ENCODE results near the gene OXTR.

Gene OXTR

GRCh38 chr3:8755097-8755496 is 14.3 kb downstream of the OXTR start:
- H4K8ac ChIP-seq (ENCODE audit: low read depth, low read length): no peak overlapping the region
- H3K23ac ChIP-seq (ENCODE audit: low read length): no peak overlapping the region
- H3K4me3 ChIP-seq (ENCODE audit: low read length): no peak overlapping the region
- no peak overlapping the region for H3K56ac ChIP-seq (ENCODE audit: low read length)
- no peaks in the 10 kb centered on the region for H3K36me3 ChIP-seq (ENCODE audit: control insufficient read depth, insufficient read depth, low read length)
- H4K5ac ChIP-seq (ENCODE audit: low read length): no peak overlapping the region
- H3K9ac ChIP-seq (ENCODE audit: low read length): no peak overlapping the region
- no peak overlapping the region for H3K4ac ChIP-seq (ENCODE audit: low read depth, low read length)
- H3K79me2 ChIP-seq (ENCODE audit: control insufficient read depth, insufficient read depth, low read length): no peaks in the 10 kb centered on the region
- no CpG with 5 or more reads among the region's 3 CpGs for WGBS (ENCODE audit: extremely low coverage, insufficient coverage, low lambda C conversion rate)
- no peak for DNase-seq
- no peak overlapping the region for H2BK15ac ChIP-seq (replicated peaks; ENCODE audit: low read depth)
- no peak overlapping the region for H3K27ac ChIP-seq (ENCODE audit: low read depth, low read length)
- no peak overlapping the region for H2BK5ac ChIP-seq (ENCODE audit: low read length)
- H2BK120ac ChIP-seq (ENCODE audit: low read depth, low read length): no peak overlapping the region
- H3K4me1 ChIP-seq (ENCODE audit: control insufficient read depth, low read depth, low read length): no peaks in the 10 kb centered on the region
- H3K27me3 ChIP-seq (ENCODE audit: insufficient read depth, low read length, poor library complexity): no peaks in the 10 kb centered on the region
- no peak overlapping the region for H3K4me2 ChIP-seq (ENCODE audit: low read length)
- H2AK5ac ChIP-seq (ENCODE audit: low read length): no peak overlapping the region
- no peaks in the 10 kb centered on the region for H3K79me1 ChIP-seq (ENCODE audit: low read length)
- no peak overlapping the region for H3K18ac ChIP-seq (ENCODE audit: low read length)

- Histone ChIP-seq H2BK5ac (ENCODE audit: low read length) (no peak overlapping the region), H3K9ac (ENCODE audit: low read length) (no peak overlapping the region), H3K56ac (ENCODE audit: low read length) (no peak overlapping the region), H3K4me3 (ENCODE audit: low read length) (no peak overlapping the region), H2AK5ac (ENCODE audit: low read length) (no peak overlapping the region), H3K18ac (ENCODE audit: low read length) (no peak overlapping the region), H3K79me2 (ENCODE audit: control insufficient read depth, insufficient read depth, low read length) (no peaks in the 10 kb centered on the region), H3K4me1 (ENCODE audit: control insufficient read depth, low read depth, low read length) (no peaks in the 10 kb centered on the region), H3K27ac (ENCODE audit: low read depth, low read length) (no peak overlapping the region), H3K79me1 (ENCODE audit: low read length) (no peaks in the 10 kb centered on the region), H3K27me3 (ENCODE audit: insufficient read depth, low read length, poor library complexity) (no peaks in the 10 kb centered on the region), H2BK120ac (ENCODE audit: low read depth, low read length) (no peak overlapping the region), H3K4me2 (ENCODE audit: low read length) (no peak overlapping the region), H3K23ac (ENCODE audit: low read length) (no peak overlapping the region), H4K5ac (ENCODE audit: low read length) (no peak overlapping the region), H3K36me3 (ENCODE audit: control insufficient read depth, insufficient read depth, low read length) (no peaks in the 10 kb centered on the region), H2BK15ac (replicated peaks; ENCODE audit: low read depth) (no peak overlapping the region), H3K4ac (ENCODE audit: low read depth, low read length) (no peak overlapping the region), H4K8ac (ENCODE audit: low read depth, low read length) (no peak overlapping the region)
- no peak for DNase-seq
- WGBS (ENCODE audit: extremely low coverage, insufficient coverage, low lambda C conversion rate): no CpG with 5 or more reads among the region's 14 CpGs
Measured at GRCh38 chr3:8752832-8753231, 16.6 kb downstream of the OXTR start.

DNA sequence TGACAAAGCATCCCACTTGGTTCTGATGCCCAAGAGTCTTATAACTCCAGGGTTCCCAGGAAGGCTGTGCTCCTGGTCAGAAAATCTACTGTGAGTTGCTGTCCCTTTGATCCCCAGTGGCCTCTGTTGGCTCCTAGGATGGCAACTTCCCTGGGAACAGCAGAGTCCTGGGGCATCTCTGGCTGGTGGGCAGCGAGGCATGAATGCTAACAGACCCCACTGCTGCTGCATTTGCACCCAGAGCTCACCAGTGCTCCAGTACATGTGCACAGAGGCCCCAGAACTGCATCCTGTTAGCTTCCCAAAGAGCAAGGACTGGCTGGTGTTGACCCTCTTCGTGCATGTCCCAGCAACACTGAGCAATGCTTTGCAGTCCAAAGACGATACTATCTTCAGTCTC is 20.1 kb downstream of the OXTR start:
- H3K4me1 ChIP-seq (ENCODE audit: control insufficient read depth, low read depth, low read length): no peaks in the 10 kb centered on the region
- no CpG with 5 or more reads among the region's 3 CpGs for WGBS (ENCODE audit: extremely low coverage, insufficient coverage, low lambda C conversion rate)
- H3K18ac ChIP-seq (ENCODE audit: low read length): no peak overlapping the region
- H2BK5ac ChIP-seq (ENCODE audit: low read length): no peak overlapping the region
- no peaks in the 10 kb centered on the region for H3K36me3 ChIP-seq (ENCODE audit: control insufficient read depth, insufficient read depth, low read length)
- no peak overlapping the region for H3K9ac ChIP-seq (ENCODE audit: low read length)
- H2AK5ac ChIP-seq (ENCODE audit: low read length): no peak overlapping the region
- H3K4me2 ChIP-seq (ENCODE audit: low read length): no peak overlapping the region
- no peak overlapping the region for H3K27ac ChIP-seq (ENCODE audit: low read depth, low read length)
- no peak for DNase-seq
- H4K8ac ChIP-seq (ENCODE audit: low read depth, low read length): no peak overlapping the region
- H3K4me3 ChIP-seq (ENCODE audit: low read length): no peak overlapping the region
- H3K27me3 ChIP-seq (ENCODE audit: insufficient read depth, low read length, poor library complexity): no peaks in the 10 kb centered on the region
- no peak overlapping the region for H3K4ac ChIP-seq (ENCODE audit: low read depth, low read length)
- no peak overlapping the region for H3K23ac ChIP-seq (ENCODE audit: low read length)
- no peaks in the 10 kb centered on the region for H3K79me1 ChIP-seq (ENCODE audit: low read length)
- H4K5ac ChIP-seq (ENCODE audit: low read length): no peak overlapping the region
- H3K56ac ChIP-seq (ENCODE audit: low read length): no peak overlapping the region
- H3K79me2 ChIP-seq (ENCODE audit: control insufficient read depth, insufficient read depth, low read length): no peaks in the 10 kb centered on the region
- no peak overlapping the region for H2BK120ac ChIP-seq (ENCODE audit: low read depth, low read length)
- H2BK15ac ChIP-seq (replicated peaks; ENCODE audit: low read depth): no peak overlapping the region

- Histone ChIP-seq H3K27ac (ENCODE audit: low read depth, low read length) (no peak overlapping the region), H3K79me1 (ENCODE audit: low read length) (no peaks in the 10 kb centered on the region), H3K18ac (ENCODE audit: low read length) (no peak overlapping the region), H2BK15ac (replicated peaks; ENCODE audit: low read depth) (no peak overlapping the region), H2AK5ac (ENCODE audit: low read length) (no peak overlapping the region), H3K27me3 (ENCODE audit: insufficient read depth, low read length, poor library complexity) (no peaks in the 10 kb centered on the region), H3K4me3 (ENCODE audit: low read length) (no peak overlapping the region), H4K8ac (ENCODE audit: low read depth, low read length) (no peak overlapping the region), H3K23ac (ENCODE audit: low read length) (no peak overlapping the region), H3K56ac (ENCODE audit: low read length) (no peak overlapping the region), H3K4ac (ENCODE audit: low read depth, low read length) (no peak overlapping the region), H2BK120ac (ENCODE audit: low read depth, low read length) (no peak overlapping the region), H3K9ac (ENCODE audit: low read length) (no peak overlapping the region), H3K4me1 (ENCODE audit: control insufficient read depth, low read depth, low read length) (no peaks in the 10 kb centered on the region), H3K4me2 (ENCODE audit: low read length) (no peak overlapping the region), H4K5ac (ENCODE audit: low read length) (no peak overlapping the region), H2BK5ac (ENCODE audit: low read length) (no peak overlapping the region), H3K36me3 (ENCODE audit: control insufficient read depth, insufficient read depth, low read length) (no peaks in the 10 kb centered on the region), H3K79me2 (ENCODE audit: control insufficient read depth, insufficient read depth, low read length) (no peaks in the 10 kb centered on the region)
- WGBS (ENCODE audit: extremely low coverage, insufficient coverage, low lambda C conversion rate): no CpG with 5 or more reads among the region's 7 CpGs
- no peak for DNase-seq
Measured at GRCh38 chr3:8746780-8747345, 22.6 kb downstream of the OXTR start.

- H3K27me3 ChIP-seq (ENCODE audit: insufficient read depth, low read length, poor library complexity): no peaks in the 10 kb centered on the region
- no peak overlapping the region for H2BK5ac ChIP-seq (ENCODE audit: low read length)
- no peak overlapping the region for H4K5ac ChIP-seq (ENCODE audit: low read length)
- no peak overlapping the region for H3K4me3 ChIP-seq (ENCODE audit: low read length)
- no peak overlapping the region for H2AK5ac ChIP-seq (ENCODE audit: low read length)
- no peak overlapping the region for H3K4me2 ChIP-seq (ENCODE audit: low read length)
- H4K8ac ChIP-seq (ENCODE audit: low read depth, low read length): no peak overlapping the region
- no peak overlapping the region for H3K56ac ChIP-seq (ENCODE audit: low read length)
- no CpG with 5 or more reads among the region's 25 CpGs for WGBS (ENCODE audit: extremely low coverage, insufficient coverage, low lambda C conversion rate)
- H3K4ac ChIP-seq (ENCODE audit: low read depth, low read length): no peak overlapping the region
- H3K23ac ChIP-seq (ENCODE audit: low read length): no peak overlapping the region
- H3K79me2 ChIP-seq (ENCODE audit: control insufficient read depth, insufficient read depth, low read length): no peaks in the 10 kb centered on the region
- H3K27ac ChIP-seq (ENCODE audit: low read depth, low read length): no peak overlapping the region
- no peak overlapping the region for H2BK15ac ChIP-seq (replicated peaks; ENCODE audit: low read depth)
- no peak overlapping the region for H3K9ac ChIP-seq (ENCODE audit: low read length)
- no peak overlapping the region for H3K18ac ChIP-seq (ENCODE audit: low read length)
- H3K36me3 ChIP-seq (ENCODE audit: control insufficient read depth, insufficient read depth, low read length): no peaks in the 10 kb centered on the region
- H2BK120ac ChIP-seq (ENCODE audit: low read depth, low read length): no peak overlapping the region
- no peak for DNase-seq
- H3K79me1 ChIP-seq (ENCODE audit: low read length): no peaks in the 10 kb centered on the region
- peaks cover under 1% of the 10 kb centered on the region for H3K4me1 ChIP-seq (ENCODE audit: control insufficient read depth, low read depth, low read length)
Measured at GRCh38 chr3:8745619-8746370, 23.6 kb downstream of the OXTR start.

GRCh38 chr3:8743911-8744310 is 25.5 kb downstream of the OXTR start:
- H3K23ac ChIP-seq (ENCODE audit: low read length): no peak overlapping the region
- no peak overlapping the region for H3K4ac ChIP-seq (ENCODE audit: low read depth, low read length)
- H3K36me3 ChIP-seq (ENCODE audit: control insufficient read depth, insufficient read depth, low read length): no peaks in the 10 kb centered on the region
- H4K5ac ChIP-seq (ENCODE audit: low read length): no peak overlapping the region
- H3K4me2 ChIP-seq (ENCODE audit: low read length): no peak overlapping the region
- no peak overlapping the region for H3K4me3 ChIP-seq (ENCODE audit: low read length)
- H2BK5ac ChIP-seq (ENCODE audit: low read length): no peak overlapping the region
- H3K27ac ChIP-seq (ENCODE audit: low read depth, low read length): no peak overlapping the region
- H3K18ac ChIP-seq (ENCODE audit: low read length): no peak overlapping the region
- no peak for DNase-seq
- H4K8ac ChIP-seq (ENCODE audit: low read depth, low read length): no peak overlapping the region
- no peaks in the 10 kb centered on the region for H3K27me3 ChIP-seq (ENCODE audit: insufficient read depth, low read length, poor library complexity)
- peaks cover 2% of the 10 kb centered on the region for H3K4me1 ChIP-seq (ENCODE audit: control insufficient read depth, low read depth, low read length)
- H3K79me1 ChIP-seq (ENCODE audit: low read length): no peaks in the 10 kb centered on the region
- H3K79me2 ChIP-seq (ENCODE audit: control insufficient read depth, insufficient read depth, low read length): no peaks in the 10 kb centered on the region
- H3K9ac ChIP-seq (ENCODE audit: low read length): no peak overlapping the region
- no peak overlapping the region for H2BK120ac ChIP-seq (ENCODE audit: low read depth, low read length)
- H2BK15ac ChIP-seq (replicated peaks; ENCODE audit: low read depth): no peak overlapping the region
- no CpG with 5 or more reads among the region's 3 CpGs for WGBS (ENCODE audit: extremely low coverage, insufficient coverage, low lambda C conversion rate)
- no peak overlapping the region for H3K56ac ChIP-seq (ENCODE audit: low read length)
- H2AK5ac ChIP-seq (ENCODE audit: low read length): no peak overlapping the region

Measured in mesendoderm (in vitro differentiated cells).